Mucosa of stomach (tissue), 1 donor: ENCODE results near the gene ATP1A4.

ENCODE experiments used
- H3K27me3 ChIP-seq: one replicate; pipeline ENCODE4 v1.7.0; 2013; ENCODE audit warnings: mild to moderate bottlenecking, low read length; ENCODE audit not compliant: control insufficient read depth, insufficient read depth
- H3K36me3 ChIP-seq: one replicate; pipeline ENCODE4 v1.7.0; 2013; ENCODE audit warnings: low read length; ENCODE audit not compliant: control insufficient read depth, insufficient read depth
- H3K4me1 ChIP-seq: one replicate; pipeline ENCODE4 v1.7.0; 2013; ENCODE audit warnings: mild to moderate bottlenecking, low read length; ENCODE audit not compliant: control insufficient read depth, insufficient read depth
- H3K4me3 ChIP-seq: one replicate; pipeline ENCODE4 v1.7.0; 2013; ENCODE audit warnings: low read length
- H3K9ac ChIP-seq: one replicate; pipeline ENCODE4 v1.7.0; 2013; ENCODE audit warnings: mild to moderate bottlenecking, low read length, moderate library complexity
- H3K9me3 ChIP-seq: one replicate; pipeline ENCODE4 v1.7.0; 2013; ENCODE audit warnings: mild to moderate bottlenecking, low read length, moderate library complexity; ENCODE audit not compliant: control insufficient read depth
- donor health status: Pancreatic carcinoma.

ATP1A4 gene

GRCh38 chr1:160216301-160216700, 64.9 kb downstream of the ATP1A4 start:
- Histone ChIP-seq H3K36me3 (peaks cover 11% of the 10 kb centered on the region), H3K4me1 (peaks cover 25% of the 10 kb centered on the region), H3K27me3 (no peaks in the 10 kb centered on the region), H3K9me3 (no peaks in the 10 kb centered on the region), H3K9ac (no peak overlapping the region), H3K4me3 (no peak overlapping the region)

- H3K9ac ChIP-seq: peak overlapping the region; percentile 46
- H3K9me3 ChIP-seq: no peaks in the 10 kb centered on the region
- no peaks in the 10 kb centered on the region for H3K27me3 ChIP-seq
- H3K36me3 ChIP-seq: peaks cover 11% of the 10 kb centered on the region
- no peak overlapping the region for H3K4me3 ChIP-seq
- H3K4me1 ChIP-seq: peaks cover 25% of the 10 kb centered on the region
Observed at GRCh38 chr1:160217481-160218051, 66.2 kb downstream of the ATP1A4 start.

- Histone ChIP-seq H3K36me3 (peaks cover 16% of the 10 kb centered on the region), H3K4me1 (peaks cover 25% of the 10 kb centered on the region), H3K9me3 (no peaks in the 10 kb centered on the region), H3K4me3 (no peak overlapping the region), H3K27me3 (no peaks in the 10 kb centered on the region), H3K9ac (no peak overlapping the region)
Observed at GRCh38 chr1:160219062-160219929, 67.9 kb downstream of the ATP1A4 start.

- no peak overlapping the region for H3K4me3 ChIP-seq
- H3K4me1 ChIP-seq: peaks cover 25% of the 10 kb centered on the region
- H3K27me3 ChIP-seq: no peaks in the 10 kb centered on the region
- no peak overlapping the region for H3K9ac ChIP-seq
- H3K9me3 ChIP-seq: no peaks in the 10 kb centered on the region
- H3K36me3 ChIP-seq: peaks cover 17% of the 10 kb centered on the region
Observed at GRCh38 chr1:160220301-160220700, 68.9 kb downstream of the ATP1A4 start.

- no peak overlapping the region for H3K4me3 ChIP-seq
- H3K36me3 ChIP-seq: peaks cover 17% of the 10 kb centered on the region
- H3K27me3 ChIP-seq: no peaks in the 10 kb centered on the region
- peaks cover 25% of the 10 kb centered on the region for H3K4me1 ChIP-seq
- H3K9me3 ChIP-seq: no peaks in the 10 kb centered on the region
- H3K9ac ChIP-seq: no peak overlapping the region
Observed at GRCh38 chr1:160221089-160221488, 69.7 kb downstream of the ATP1A4 start.

GRCh38 chr1:160222546-160222945, 71.1 kb downstream of the ATP1A4 start:
- H3K4me1 ChIP-seq: peaks cover 20% of the 10 kb centered on the region
- peaks cover 17% of the 10 kb centered on the region for H3K36me3 ChIP-seq
- H3K4me3 ChIP-seq: no peak overlapping the region
- no peaks in the 10 kb centered on the region for H3K27me3 ChIP-seq
- no peaks in the 10 kb centered on the region for H3K9me3 ChIP-seq
- no peak overlapping the region for H3K9ac ChIP-seq

- H3K4me3 ChIP-seq: no peak overlapping the region
- H3K9ac ChIP-seq: no peak overlapping the region
- H3K36me3 ChIP-seq: peaks cover 17% of the 10 kb centered on the region
- H3K27me3 ChIP-seq: no peaks in the 10 kb centered on the region
- peaks cover 8% of the 10 kb centered on the region for H3K4me1 ChIP-seq
- H3K9me3 ChIP-seq: no peaks in the 10 kb centered on the region
Observed at GRCh38 chr1:160224606-160225005, 73.2 kb downstream of the ATP1A4 start.

GRCh38 chr1:160225345-160225744, 73.9 kb downstream of the ATP1A4 start:
- H3K36me3 ChIP-seq: peaks cover 17% of the 10 kb centered on the region
- H3K4me3 ChIP-seq: no peak overlapping the region
- no peak overlapping the region for H3K9ac ChIP-seq
- no peaks in the 10 kb centered on the region for H3K9me3 ChIP-seq
- no peaks in the 10 kb centered on the region for H3K27me3 ChIP-seq
- peaks cover 3% of the 10 kb centered on the region for H3K4me1 ChIP-seq

GRCh38 chr1:160226623-160227022, 75.2 kb downstream of the ATP1A4 start:
- H3K9ac ChIP-seq: no peak overlapping the region
- no peaks in the 10 kb centered on the region for H3K27me3 ChIP-seq
- H3K4me1 ChIP-seq: no peaks in the 10 kb centered on the region
- H3K4me3 ChIP-seq: no peak overlapping the region
- H3K36me3 ChIP-seq: peaks cover 17% of the 10 kb centered on the region
- H3K9me3 ChIP-seq: no peaks in the 10 kb centered on the region

GRCh38 chr1:160227034-160227433, 75.6 kb downstream of the ATP1A4 start:
- H3K9me3 ChIP-seq: no peaks in the 10 kb centered on the region
- H3K27me3 ChIP-seq: no peaks in the 10 kb centered on the region
- no peak overlapping the region for H3K4me3 ChIP-seq
- H3K4me1 ChIP-seq: no peaks in the 10 kb centered on the region
- H3K9ac ChIP-seq: no peak overlapping the region
- peaks cover 17% of the 10 kb centered on the region for H3K36me3 ChIP-seq

GRCh38 chr1:160227561-160227960, 76.2 kb downstream of the ATP1A4 start:
- Histone ChIP-seq H3K9ac (no peak overlapping the region), H3K9me3 (no peaks in the 10 kb centered on the region), H3K4me1 (no peaks in the 10 kb centered on the region), H3K4me3 (no peak overlapping the region), H3K27me3 (no peaks in the 10 kb centered on the region), H3K36me3 (peaks cover 17% of the 10 kb centered on the region)

- peaks cover 10% of the 10 kb centered on the region for H3K36me3 ChIP-seq
- no peaks in the 10 kb centered on the region for H3K9me3 ChIP-seq
- no peaks in the 10 kb centered on the region for H3K4me1 ChIP-seq
Observed at GRCh38 chr1:160228431-160228830, 77.0 kb downstream of the ATP1A4 start.

More at GRCh38 chr1:160228431-160228830, 77.0 kb downstream of the ATP1A4 start:
- H3K9ac ChIP-seq: no peak overlapping the region
- H3K27me3 ChIP-seq: no peaks in the 10 kb centered on the region
- H3K4me3 ChIP-seq: no peak overlapping the region
